Measurements from ENCODE around the gene MSL1. TPM values are rescaled to one million over a fixed set of nuclear protein-coding genes. Genes with fewer than 3 reads are reported as not detected.

MSL1 gene
- total and polyA plus RNA-seq, 2 donors (not counting 1 experiment from before 2014, with no cell fraction given): 52.4 to 86.3 TPM

DNA sequence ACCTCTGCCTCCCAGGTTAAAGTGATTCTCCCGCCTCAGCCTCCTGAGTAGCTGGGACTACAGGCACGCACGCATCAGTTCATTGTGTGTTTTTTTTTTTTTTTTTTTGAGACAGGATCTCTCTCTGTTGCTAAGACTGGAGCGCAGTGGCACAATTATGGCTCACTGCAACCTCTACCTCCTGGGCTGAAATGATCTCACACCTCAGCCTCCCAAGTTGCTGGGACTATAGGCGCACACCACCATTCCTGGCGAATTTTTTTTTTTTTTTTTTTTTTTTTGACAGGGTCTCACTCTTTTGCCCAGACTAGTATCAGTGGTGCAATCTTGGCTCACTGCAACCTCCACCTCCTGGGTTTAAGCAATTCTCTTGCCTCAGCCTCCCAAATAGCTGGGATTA, 37.7 kb downstream of the MSL1 start:
- Histone ChIP-seq H3K9me3 (ENCODE audit: control insufficient read depth, insufficient read depth, low read depth, low read length) (no peaks in the 10 kb centered on the region), H3K4me2 (ENCODE audit: extremely low read depth, insufficient read depth, low read length) (no peak overlapping the region), H4K20me1 (ENCODE audit: control insufficient read depth, extremely low read depth, insufficient read depth, low read length) (no peaks in the 10 kb centered on the region), H3K79me2 (ENCODE audit: control insufficient read depth, insufficient read depth, low read length) (peaks cover 23% of the 10 kb centered on the region), H3K36me3 (ENCODE audit: control insufficient read depth, insufficient read depth, low read length) (peaks cover 16% of the 10 kb centered on the region), H3K4me3 (replicated peaks in 1 of 4; ENCODE audit: control extremely low read depth in 1 of 4, insufficient read depth in 1 of 4, low read depth in 3 of 4, low read length in 4 of 4) (no peak overlapping the region), H3K4me1 (ENCODE audit: control insufficient read depth, extremely low read depth, insufficient read depth, low read length) (no peaks in the 10 kb centered on the region), H3K27ac (ENCODE audit: insufficient read depth, low read length) (no peak overlapping the region), H3K27me3 (ENCODE audit: control insufficient read depth, insufficient read depth, low read length) (no peaks in the 10 kb centered on the region), H2AFZ (ENCODE audit: low read length) (no peak overlapping the region), H3K9ac (ENCODE audit: insufficient read depth, low read length) (no peak overlapping the region)
- TF ChIP-seq, protein P1, sequence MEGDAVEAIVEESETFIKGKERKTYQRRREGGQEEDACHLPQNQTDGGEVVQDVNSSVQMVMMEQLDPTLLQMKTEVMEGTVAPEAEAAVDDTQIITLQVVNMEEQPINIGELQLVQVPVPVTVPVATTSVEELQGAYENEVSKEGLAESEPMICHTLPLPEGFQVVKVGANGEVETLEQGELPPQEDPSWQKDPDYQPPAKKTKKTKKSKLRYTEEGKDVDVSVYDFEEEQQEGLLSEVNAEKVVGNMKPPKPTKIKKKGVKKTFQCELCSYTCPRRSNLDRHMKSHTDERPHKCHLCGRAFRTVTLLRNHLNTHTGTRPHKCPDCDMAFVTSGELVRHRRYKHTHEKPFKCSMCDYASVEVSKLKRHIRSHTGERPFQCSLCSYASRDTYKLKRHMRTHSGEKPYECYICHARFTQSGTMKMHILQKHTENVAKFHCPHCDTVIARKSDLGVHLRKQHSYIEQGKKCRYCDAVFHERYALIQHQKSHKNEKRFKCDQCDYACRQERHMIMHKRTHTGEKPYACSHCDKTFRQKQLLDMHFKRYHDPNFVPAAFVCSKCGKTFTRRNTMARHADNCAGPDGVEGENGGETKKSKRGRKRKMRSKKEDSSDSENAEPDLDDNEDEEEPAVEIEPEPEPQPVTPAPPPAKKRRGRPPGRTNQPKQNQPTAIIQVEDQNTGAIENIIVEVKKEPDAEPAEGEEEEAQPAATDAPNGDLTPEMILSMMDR (conservative IDR thresholded peaks at IDR 0.05 in 1 of 2, IDR thresholded peaks at IDR 0.05 in 1 of 2; ENCODE audit: low read depth in 1 of 2, low read length in 2 of 2): no peak
- TF ChIP-seq EZH2 (IDR thresholded peaks at IDR 0.05; ENCODE audit: low read length, missing control alignments): no peak
- no peak for DNase-seq (ENCODE audit: low read depth in 2 of 2)

DNA sequence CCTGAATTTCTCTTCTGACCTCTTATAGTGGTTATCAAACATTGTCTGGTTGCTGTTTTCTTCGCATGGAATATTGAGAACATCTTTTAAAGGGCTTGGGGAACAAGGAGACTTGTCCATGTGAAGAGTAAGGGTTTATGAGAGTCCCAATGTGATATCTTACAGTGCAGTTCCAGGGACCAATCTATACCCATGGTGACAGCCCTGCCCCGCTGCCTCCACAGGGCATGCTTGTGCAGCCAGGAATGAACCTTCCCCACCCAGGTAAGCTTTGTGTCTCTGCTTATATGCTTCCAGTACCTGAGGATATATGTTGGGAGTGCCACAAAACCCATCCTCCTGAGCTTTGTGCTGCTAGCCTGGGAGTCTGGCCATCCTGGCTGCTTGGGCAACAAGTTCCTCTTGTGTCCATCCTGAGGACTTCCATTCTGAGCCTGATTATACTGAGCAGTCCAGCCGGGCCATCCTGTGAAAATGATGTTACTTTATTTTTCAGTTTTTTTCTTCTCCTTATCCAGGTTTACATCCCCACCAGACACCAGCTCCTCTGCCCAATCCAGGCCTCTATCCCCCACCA, 46.0 kb downstream of the MSL1 start:
- H3K4me2 ChIP-seq (ENCODE audit: extremely low read depth, insufficient read depth, low read length): no peak overlapping the region
- H3K36me3 ChIP-seq (ENCODE audit: control insufficient read depth, insufficient read depth, low read length): peaks cover 26% of the 10 kb centered on the region
- no peaks in the 10 kb centered on the region for H4K20me1 ChIP-seq (ENCODE audit: control insufficient read depth, extremely low read depth, insufficient read depth, low read length)
- no peak for DNase-seq (ENCODE audit: low read depth in 2 of 2)
- H3K79me2 ChIP-seq (ENCODE audit: control insufficient read depth, insufficient read depth, low read length): no peaks in the 10 kb centered on the region
- H3K27me3 ChIP-seq (ENCODE audit: control insufficient read depth, insufficient read depth, low read length): no peaks in the 10 kb centered on the region
- no peak overlapping the region for H3K4me3 ChIP-seq (replicated peaks in 1 of 4; ENCODE audit: control extremely low read depth in 1 of 4, insufficient read depth in 1 of 4, low read depth in 3 of 4, low read length in 4 of 4)
- no peak overlapping the region for H3K27ac ChIP-seq (ENCODE audit: insufficient read depth, low read length)
- no peaks in the 10 kb centered on the region for H3K9me3 ChIP-seq (ENCODE audit: control insufficient read depth, insufficient read depth, low read depth, low read length)
- TF ChIP-seq, protein P1 (conservative IDR thresholded peaks at IDR 0.05 in 1 of 2, IDR thresholded peaks at IDR 0.05 in 1 of 2; ENCODE audit: low read depth in 1 of 2, low read length in 2 of 2): no peak
- TF ChIP-seq EZH2 (IDR thresholded peaks at IDR 0.05; ENCODE audit: low read length, missing control alignments): no peak
- H2AFZ ChIP-seq (ENCODE audit: low read length): no peak overlapping the region
- H3K9ac ChIP-seq (ENCODE audit: insufficient read depth, low read length): no peak overlapping the region
- peaks cover 3% of the 10 kb centered on the region for H3K4me1 ChIP-seq (ENCODE audit: control insufficient read depth, extremely low read depth, insufficient read depth, low read length)

DNA sequence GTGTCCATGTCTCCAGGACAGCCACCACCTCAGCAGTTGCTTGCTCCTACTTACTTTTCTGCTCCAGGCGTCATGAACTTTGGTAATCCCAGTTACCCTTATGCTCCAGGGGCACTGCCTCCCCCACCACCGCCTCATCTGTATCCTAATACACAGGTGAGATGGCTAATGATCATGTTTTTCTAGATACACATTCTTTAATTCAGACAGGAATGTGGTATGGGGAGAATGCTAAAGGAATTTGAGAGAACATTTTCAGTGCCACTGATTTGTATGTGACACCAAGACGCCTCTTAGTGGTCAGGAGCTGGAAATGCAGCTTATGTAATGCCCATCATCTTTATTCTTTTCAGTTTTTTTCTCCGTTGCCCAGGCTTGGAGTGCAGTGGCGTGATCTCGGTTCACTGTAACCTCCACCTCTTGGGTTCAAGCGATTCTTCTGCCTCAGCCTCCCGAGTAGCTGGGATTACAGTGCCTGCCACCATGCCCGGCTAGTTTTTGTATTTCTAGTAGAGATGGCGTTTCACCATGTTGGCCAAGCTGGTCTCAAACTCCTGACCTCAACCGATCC, 46.6 kb downstream of the MSL1 start:
- no peak overlapping the region for H3K4me2 ChIP-seq (ENCODE audit: extremely low read depth, insufficient read depth, low read length)
- TF ChIP-seq EZH2 (IDR thresholded peaks at IDR 0.05; ENCODE audit: low read length, missing control alignments): no peak
- TF ChIP-seq, protein P1 (conservative IDR thresholded peaks at IDR 0.05 in 1 of 2, IDR thresholded peaks at IDR 0.05 in 1 of 2; ENCODE audit: low read depth in 1 of 2, low read length in 2 of 2): peak; percentile 75 to 81
- no peaks in the 10 kb centered on the region for H3K79me2 ChIP-seq (ENCODE audit: control insufficient read depth, insufficient read depth, low read length)
- H3K27me3 ChIP-seq (ENCODE audit: control insufficient read depth, insufficient read depth, low read length): no peaks in the 10 kb centered on the region
- no peak overlapping the region for H3K4me3 ChIP-seq (replicated peaks in 1 of 4; ENCODE audit: control extremely low read depth in 1 of 4, insufficient read depth in 1 of 4, low read depth in 3 of 4, low read length in 4 of 4)
- H3K9ac ChIP-seq (ENCODE audit: insufficient read depth, low read length): no peak overlapping the region
- H3K9me3 ChIP-seq (ENCODE audit: control insufficient read depth, insufficient read depth, low read depth, low read length): no peaks in the 10 kb centered on the region
- no peaks in the 10 kb centered on the region for H4K20me1 ChIP-seq (ENCODE audit: control insufficient read depth, extremely low read depth, insufficient read depth, low read length)
- H3K4me1 ChIP-seq (ENCODE audit: control insufficient read depth, extremely low read depth, insufficient read depth, low read length): peaks cover 3% of the 10 kb centered on the region
- peak; percentile 75 to 78 for DNase-seq (ENCODE audit: low read depth in 2 of 2)
- H2AFZ ChIP-seq (ENCODE audit: low read length): no peak overlapping the region
- peaks cover 25% of the 10 kb centered on the region for H3K36me3 ChIP-seq (ENCODE audit: control insufficient read depth, insufficient read depth, low read length)
- H3K27ac ChIP-seq (ENCODE audit: insufficient read depth, low read length): no peak overlapping the region
